NCI-H2107 (cell line): ENCODE results near the gene OR2AE1.

ENCODE experiments used
- DNase-seq: peaks from one replicate; lab custom pipeline; 2025; lab: John Stamatoyannopoulos, UW

Gene OR2AE1

GRCh38 chr7:99855236-99855635 is 21.6 kb downstream of the OR2AE1 start:
- DNase-seq: no peak

- DNase-seq: no peak
These were observed 28.2 kb downstream of the OR2AE1 start for GRCh38 chr7:99848420-99849216.

GRCh38 chr7:99844328-99844727 is 32.5 kb downstream of the OR2AE1 start:
- no peak for DNase-seq

GRCh38 chr7:99843808-99844207 is 33.0 kb downstream of the OR2AE1 start:
- DNase-seq: no peak

GRCh38 chr7:99842926-99843325 is 33.9 kb downstream of the OR2AE1 start:
- DNase-seq: no peak

- no peak for DNase-seq
These were observed 36.5 kb downstream of the OR2AE1 start for GRCh38 chr7:99840136-99840869.

- no peak for DNase-seq
These were observed 37.4 kb downstream of the OR2AE1 start for GRCh38 chr7:99839287-99840021.

- no peak for DNase-seq
These were observed 39.0 kb downstream of the OR2AE1 start for GRCh38 chr7:99837649-99838361.

- no peak for DNase-seq
These were observed 41.6 kb downstream of the OR2AE1 start for GRCh38 chr7:99835189-99835588.

GRCh38 chr7:99834382-99834781 is 42.5 kb downstream of the OR2AE1 start:
- no peak for DNase-seq

- no peak for DNase-seq
These were observed 43.5 kb downstream of the OR2AE1 start for GRCh38 chr7:99833289-99833877.

GRCh38 chr7:99831595-99831994 is 45.2 kb downstream of the OR2AE1 start:
- no peak for DNase-seq

- no peak for DNase-seq
These were observed 47.2 kb downstream of the OR2AE1 start for GRCh38 chr7:99829524-99830160.

- no peak for DNase-seq
These were observed 48.0 kb downstream of the OR2AE1 start for GRCh38 chr7:99828811-99829210.

GRCh38 chr7:99827040-99827778 is 49.6 kb downstream of the OR2AE1 start:
- DNase-seq: no peak
